Measurements from ENCODE around the gene SELENOH. TPM values are rescaled to one million over a fixed set of nuclear protein-coding genes. Genes with fewer than 3 reads are reported as not detected.

SELENOH gene
- total and polyA plus RNA-seq, 9 of the 15 experiments (the other 6 are each of a cell fraction or from before 2014, with no cell fraction given): 16.6 to 299 (median 118) TPM

- TF ChIP-seq PRDM10 (IDR thresholded peaks at IDR 0.05; ENCODE audit: partially characterized antibody) (no peak), TEAD2 (tag; IDR thresholded peaks at IDR 0.05) (no peak), SMAD2 (IDR thresholded peaks at IDR 0.05; ENCODE audit: low read depth, low read length) (no peak), TCFL5 (CRISPR knock-in tag; conservative IDR thresholded peaks at IDR 0.05) (no peak), EP300 (IDR thresholded peaks at IDR 0.05; ENCODE audit: low read length) (peak; percentile 71), DDX20 (tag; IDR thresholded peaks at IDR 0.05; ENCODE audit: low read depth) (no peak), SREBF2 (CRISPR knock-in tag; IDR thresholded peaks at IDR 0.05) (no peak), TAF1 (IDR thresholded peaks at IDR 0.05; ENCODE audit: control insufficient read depth, extremely low read depth, insufficient read depth, low read length, severe bottlenecking) (no peak), MBD2 (IDR thresholded peaks at IDR 0.05; ENCODE audit: borderline replicate concordance, low read depth) (no peak), HOXB6 (CRISPR knock-in tag; IDR thresholded peaks at IDR 0.05; ENCODE audit: borderline replicate concordance) (no peak), ZNF518B (CRISPR knock-in tag; IDR thresholded peaks at IDR 0.05) (no peak), SAFB2 (IDR thresholded peaks at IDR 0.05; ENCODE audit: borderline replicate concordance, low read depth, low read length, severe bottlenecking) (no peak), POU5F1 (IDR thresholded peaks at IDR 0.05; ENCODE audit: borderline replicate concordance, low read depth, low read length, partially characterized antibody) (no peak)
- TF ChIP-seq, protein P1, sequence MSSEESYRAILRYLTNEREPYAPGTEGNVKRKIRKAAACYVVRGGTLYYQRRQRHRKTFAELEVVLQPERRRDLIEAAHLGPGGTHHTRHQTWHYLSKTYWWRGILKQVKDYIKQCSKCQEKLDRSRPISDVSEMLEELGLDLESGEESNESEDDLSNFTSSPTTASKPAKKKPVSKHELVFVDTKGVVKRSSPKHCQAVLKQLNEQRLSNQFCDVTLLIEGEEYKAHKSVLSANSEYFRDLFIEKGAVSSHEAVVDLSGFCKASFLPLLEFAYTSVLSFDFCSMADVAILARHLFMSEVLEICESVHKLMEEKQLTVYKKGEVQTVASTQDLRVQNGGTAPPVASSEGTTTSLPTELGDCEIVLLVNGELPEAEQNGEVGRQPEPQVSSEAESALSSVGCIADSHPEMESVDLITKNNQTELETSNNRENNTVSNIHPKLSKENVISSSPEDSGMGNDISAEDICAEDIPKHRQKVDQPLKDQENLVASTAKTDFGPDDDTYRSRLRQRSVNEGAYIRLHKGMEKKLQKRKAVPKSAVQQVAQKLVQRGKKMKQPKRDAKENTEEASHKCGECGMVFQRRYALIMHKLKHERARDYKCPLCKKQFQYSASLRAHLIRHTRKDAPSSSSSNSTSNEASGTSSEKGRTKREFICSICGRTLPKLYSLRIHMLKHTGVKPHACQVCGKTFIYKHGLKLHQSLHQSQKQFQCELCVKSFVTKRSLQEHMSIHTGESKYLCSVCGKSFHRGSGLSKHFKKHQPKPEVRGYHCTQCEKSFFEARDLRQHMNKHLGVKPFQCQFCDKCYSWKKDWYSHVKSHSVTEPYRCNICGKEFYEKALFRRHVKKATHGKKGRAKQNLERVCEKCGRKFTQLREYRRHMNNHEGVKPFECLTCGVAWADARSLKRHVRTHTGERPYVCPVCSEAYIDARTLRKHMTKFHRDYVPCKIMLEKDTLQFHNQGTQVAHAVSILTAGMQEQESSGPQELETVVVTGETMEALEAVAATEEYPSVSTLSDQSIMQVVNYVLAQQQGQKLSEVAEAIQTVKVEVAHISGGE (CRISPR knock-in tag; IDR thresholded peaks at IDR 0.05): no peak
- TF ChIP-seq, protein P2, sequence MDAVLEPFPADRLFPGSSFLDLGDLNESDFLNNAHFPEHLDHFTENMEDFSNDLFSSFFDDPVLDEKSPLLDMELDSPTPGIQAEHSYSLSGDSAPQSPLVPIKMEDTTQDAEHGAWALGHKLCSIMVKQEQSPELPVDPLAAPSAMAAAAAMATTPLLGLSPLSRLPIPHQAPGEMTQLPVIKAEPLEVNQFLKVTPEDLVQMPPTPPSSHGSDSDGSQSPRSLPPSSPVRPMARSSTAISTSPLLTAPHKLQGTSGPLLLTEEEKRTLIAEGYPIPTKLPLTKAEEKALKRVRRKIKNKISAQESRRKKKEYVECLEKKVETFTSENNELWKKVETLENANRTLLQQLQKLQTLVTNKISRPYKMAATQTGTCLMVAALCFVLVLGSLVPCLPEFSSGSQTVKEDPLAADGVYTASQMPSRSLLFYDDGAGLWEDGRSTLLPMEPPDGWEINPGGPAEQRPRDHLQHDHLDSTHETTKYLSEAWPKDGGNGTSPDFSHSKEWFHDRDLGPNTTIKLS (IDR thresholded peaks at IDR 0.05; ENCODE audit: borderline replicate concordance, low read depth): no peak
These were observed 23.7 kb downstream of the SELENOH start (continued) for GRCh38 chr11:57764972-57765371.

Measured in K562 (cell line).